ENCODE data around the gene MIB2.

DNA sequence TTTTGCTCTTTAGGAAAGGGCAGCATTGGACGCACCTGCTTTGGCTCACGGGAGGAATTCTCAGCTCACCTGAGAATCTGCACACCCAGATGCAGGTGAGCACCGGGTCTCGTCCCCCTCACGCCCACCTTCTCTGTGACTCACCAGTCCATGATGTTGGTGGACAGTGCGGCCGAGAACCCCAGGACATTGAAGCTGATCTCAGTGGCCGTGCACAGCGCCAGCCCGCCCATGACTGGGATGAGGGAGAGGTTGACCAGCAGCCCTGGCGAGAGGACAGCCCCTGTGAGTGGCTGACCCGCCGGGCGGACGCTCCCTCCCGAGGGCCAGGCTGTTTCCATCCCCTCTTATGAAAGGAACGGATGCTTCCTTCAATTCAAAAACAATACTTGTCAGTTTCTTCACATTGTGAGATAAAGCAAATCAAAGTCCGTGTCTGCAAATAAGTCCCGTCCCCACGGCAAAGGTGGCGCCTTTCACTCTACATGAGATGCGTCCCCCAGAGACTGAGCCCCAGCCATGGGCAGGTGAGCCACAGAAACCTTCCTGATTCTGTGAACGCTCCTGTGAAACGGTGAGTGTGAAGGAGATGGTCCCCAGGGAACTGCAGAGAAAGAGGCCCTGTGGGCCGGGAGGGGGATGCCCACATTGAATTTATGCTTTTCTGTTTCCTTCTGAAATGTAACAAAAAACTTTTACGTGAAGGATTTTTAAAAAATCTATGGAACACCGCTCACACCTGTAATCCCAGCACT is 56.2 kb downstream of the MIB2 start:
- TF ChIP-seq, protein P1, sequence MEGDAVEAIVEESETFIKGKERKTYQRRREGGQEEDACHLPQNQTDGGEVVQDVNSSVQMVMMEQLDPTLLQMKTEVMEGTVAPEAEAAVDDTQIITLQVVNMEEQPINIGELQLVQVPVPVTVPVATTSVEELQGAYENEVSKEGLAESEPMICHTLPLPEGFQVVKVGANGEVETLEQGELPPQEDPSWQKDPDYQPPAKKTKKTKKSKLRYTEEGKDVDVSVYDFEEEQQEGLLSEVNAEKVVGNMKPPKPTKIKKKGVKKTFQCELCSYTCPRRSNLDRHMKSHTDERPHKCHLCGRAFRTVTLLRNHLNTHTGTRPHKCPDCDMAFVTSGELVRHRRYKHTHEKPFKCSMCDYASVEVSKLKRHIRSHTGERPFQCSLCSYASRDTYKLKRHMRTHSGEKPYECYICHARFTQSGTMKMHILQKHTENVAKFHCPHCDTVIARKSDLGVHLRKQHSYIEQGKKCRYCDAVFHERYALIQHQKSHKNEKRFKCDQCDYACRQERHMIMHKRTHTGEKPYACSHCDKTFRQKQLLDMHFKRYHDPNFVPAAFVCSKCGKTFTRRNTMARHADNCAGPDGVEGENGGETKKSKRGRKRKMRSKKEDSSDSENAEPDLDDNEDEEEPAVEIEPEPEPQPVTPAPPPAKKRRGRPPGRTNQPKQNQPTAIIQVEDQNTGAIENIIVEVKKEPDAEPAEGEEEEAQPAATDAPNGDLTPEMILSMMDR (IDR thresholded peaks at IDR 0.05), result no peak
- no peak for TF ChIP-seq POLR2A (IDR thresholded peaks at IDR 0.05)

Data from esophagus squamous epithelium (tissue), 4 donors.